Renal cortex interstitium (tissue), 15 donors: ENCODE data around the gene TAF11L6. TPM values are rescaled to one million over a fixed set of nuclear protein-coding genes. Genes with fewer than 3 reads are reported as not detected.
A peak's percentile ranks its signal among the peaks of the same experiment; 100 is the strongest.
"Not testable (repeated sequence)": the region's sequence is repeated elsewhere in the genome, so short reads cannot be mapped to it uniquely, and the experiment has no call there.

Source experiments
- DNase-seq, 11 donors: peaks; one replicate each; pipeline ENCODE4 v3.0.0-alpha.2; 2013; ENCODE audit warnings: low read depth in 9 of 11, low spot score in 4 of 11; ENCODE audit errors: extremely low read depth in 1 of 11
- long read RNA-seq, 16 experiments: transcript quantifications; one replicate each; lab custom pipeline, GENCODE V29; 2026
- polyA plus RNA-seq, 3 donors: library from polyadenylated mRNA; unstranded; fragments of 120-200 nt; gene quantifications; one replicate each; pipeline ENCODE4 v1.2.1, GENCODE V29; 2013; ENCODE audit not compliant: insufficient read length in 3 of 3

The TAF11L6 gene
- not detected for polyA plus RNA-seq
- long read RNA-seq, donor 1, result 0 reads
- long read RNA-seq, donor 2, result 0 reads
- long read RNA-seq, donor 3, result 0 reads
- long read RNA-seq, donor 4, result 0 reads
- long read RNA-seq, donor 5, result 0 reads
- long read RNA-seq, donor 6, result 0 reads
- long read RNA-seq, donor 7, result 0 reads
- long read RNA-seq, donor 8, result 0 reads
- long read RNA-seq, donor 9, result 0 reads
- long read RNA-seq, donor 10, result 0 reads
- long read RNA-seq, donor 11, result 0 reads
- long read RNA-seq, donor 12, result 0 reads
- long read RNA-seq, donor 13, result 0 reads
- long read RNA-seq, donor 14, result 0 reads
- long read RNA-seq, donor 15, result 0 reads
- long read RNA-seq, donor 16, result 0 reads

- DNase-seq, result not testable (repeated sequence)
These were observed at the start of gene TAF11L6 for GRCh38 chr5:17528369-17528768. TSS of gene TAF11L6 (plus strand) at chr5:17528669.

DNA sequence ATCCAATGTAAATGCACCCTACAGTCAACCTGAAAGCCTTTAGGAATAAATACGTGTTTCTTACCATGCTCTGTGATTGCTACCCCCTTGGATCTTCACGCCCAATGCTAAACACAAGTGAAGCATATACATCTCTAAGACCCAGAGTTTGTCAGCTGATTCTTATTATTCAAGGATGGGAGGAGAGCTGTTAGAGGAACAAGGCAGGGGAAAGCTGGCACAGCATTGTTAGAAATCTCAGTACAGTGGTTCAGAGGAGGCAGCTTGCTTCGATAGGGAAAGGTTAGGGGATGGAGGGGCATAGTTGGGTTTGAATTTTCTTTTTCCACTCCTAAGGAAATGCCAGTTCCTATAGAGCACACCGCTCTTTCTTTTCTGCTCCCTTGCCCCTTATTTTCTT lies 47.1 kb upstream of the TAF11L6 start:
- no peak for DNase-seq

GRCh38 chr5:17482790-17483189 lies 45.7 kb upstream of the TAF11L6 start:
- DNase-seq, result no peak

GRCh38 chr5:17486464-17487173 lies 41.9 kb upstream of the TAF11L6 start:
- not testable (repeated sequence) for DNase-seq

GRCh38 chr5:17487174-17487512 lies 41.3 kb upstream of the TAF11L6 start:
- DNase-seq, result no peak

DNA sequence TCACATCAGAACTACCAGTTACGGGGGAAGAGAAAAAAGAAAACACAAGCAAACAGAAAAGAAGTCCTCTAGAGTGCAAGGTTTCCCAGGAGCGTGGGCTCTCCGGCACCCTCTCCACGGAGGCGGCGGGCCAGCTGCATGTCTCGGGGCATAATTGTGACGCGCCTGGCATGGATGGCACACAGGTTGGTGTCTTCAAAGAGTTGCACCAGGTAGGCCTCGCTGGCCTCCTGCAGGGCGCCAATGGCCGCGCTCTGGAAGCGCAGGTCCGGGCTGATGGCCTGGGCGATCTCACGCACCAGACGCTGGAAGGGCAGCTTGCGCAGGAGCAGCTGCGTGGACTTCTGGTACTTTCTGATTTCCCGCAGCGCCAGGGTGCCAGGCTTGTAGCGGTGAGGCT lies 37.2 kb upstream of the TAF11L6 start:
- DNase-seq, result not testable (repeated sequence)

- no peak for DNase-seq
These were observed 35.7 kb upstream of the TAF11L6 start for GRCh38 chr5:17492770-17493169.

DNA sequence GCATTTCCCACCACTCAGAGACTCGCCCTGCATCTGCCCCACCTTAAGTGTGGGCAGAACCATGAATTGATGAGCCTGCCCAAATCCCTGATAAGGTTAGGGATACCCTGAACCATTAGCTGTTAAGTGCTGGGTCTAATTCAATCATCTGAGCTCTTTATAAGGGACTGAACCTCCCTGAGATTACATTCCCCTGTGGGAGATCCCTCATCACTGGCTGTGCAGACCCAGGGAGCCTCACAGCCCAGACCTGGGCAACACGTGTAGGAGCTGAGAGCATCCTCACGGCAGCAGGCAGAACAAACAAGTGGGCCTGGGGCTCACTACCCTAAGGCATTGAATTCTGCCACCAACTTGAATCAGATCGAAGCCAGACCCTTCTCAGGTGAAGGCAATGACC lies 31.0 kb upstream of the TAF11L6 start:
- DNase-seq, result no peak

GRCh38 chr5:17497931-17498330 lies 30.5 kb upstream of the TAF11L6 start, which contains the start of gene TAF11L2:
TSS of gene TAF11L2 (plus strand) at chr5:17498231.
- DNase-seq, result not testable (repeated sequence)

DNA sequence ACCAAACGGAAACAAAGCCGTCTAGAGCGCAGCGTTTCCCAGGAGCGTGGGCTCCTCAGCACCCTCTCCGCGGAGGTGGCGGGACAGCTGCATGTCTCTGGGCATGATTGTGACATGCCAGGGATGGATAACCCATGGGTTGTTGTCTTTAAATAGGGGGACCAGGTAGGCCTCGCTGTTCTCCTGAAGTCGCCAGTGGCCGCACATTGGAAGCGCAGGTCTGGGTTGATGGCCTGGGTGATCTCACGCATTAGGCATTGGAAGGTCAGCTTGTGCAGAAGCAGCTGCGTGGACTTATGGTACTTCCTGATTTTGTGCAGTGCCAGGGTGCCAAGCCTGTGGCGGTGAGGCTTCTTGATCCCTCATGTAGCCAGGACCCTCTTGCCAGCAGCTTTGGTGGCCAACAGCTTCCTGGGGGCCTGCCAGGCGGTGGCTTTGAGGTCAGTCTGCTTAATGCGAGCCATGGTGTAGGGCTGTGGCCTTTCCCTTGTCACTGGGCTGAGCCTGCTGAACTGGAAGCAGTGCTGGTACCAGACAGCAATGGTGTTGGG lies 16.6 kb upstream of the TAF11L6 start:
- DNase-seq, result no peak

DNA sequence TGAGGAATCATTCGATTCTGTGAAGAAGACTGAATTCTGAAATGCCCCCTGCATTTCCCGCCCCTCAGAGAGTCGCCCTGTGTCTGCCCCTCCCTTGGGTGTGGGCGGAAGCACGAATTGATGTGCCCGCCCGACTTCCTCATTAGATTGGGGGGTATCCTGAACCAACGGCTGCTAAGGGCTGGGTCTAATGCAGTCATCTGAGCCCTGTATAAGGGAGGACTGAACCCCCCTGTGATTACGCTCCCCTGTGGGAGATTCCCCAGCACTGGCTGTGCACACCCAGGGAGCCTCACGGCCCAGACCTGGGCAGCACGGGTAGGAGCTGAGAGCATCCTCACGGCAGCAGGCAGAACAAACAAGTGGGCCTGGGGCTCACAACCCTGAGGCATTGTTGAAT lies 10.9 kb upstream of the TAF11L6 start:
- not testable (repeated sequence) for DNase-seq

GRCh38 chr5:17518067-17518466 lies 10.4 kb upstream of the TAF11L6 start, which contains the start of gene TAF11L3:
TSS of gene TAF11L3 (plus strand) at chr5:17518367.
- not testable (repeated sequence) for DNase-seq

- not testable (repeated sequence) for DNase-seq
These were observed 9.0 kb upstream of the TAF11L6 start for GRCh38 chr5:17519508-17519907.

- DNase-seq, result not testable (repeated sequence)
These were observed 7.0 kb upstream of the TAF11L6 start, which contains the start of gene TAF11L4 for GRCh38 chr5:17521501-17521900. TSS of gene TAF11L4 (plus strand) at chr5:17521801.

DNA sequence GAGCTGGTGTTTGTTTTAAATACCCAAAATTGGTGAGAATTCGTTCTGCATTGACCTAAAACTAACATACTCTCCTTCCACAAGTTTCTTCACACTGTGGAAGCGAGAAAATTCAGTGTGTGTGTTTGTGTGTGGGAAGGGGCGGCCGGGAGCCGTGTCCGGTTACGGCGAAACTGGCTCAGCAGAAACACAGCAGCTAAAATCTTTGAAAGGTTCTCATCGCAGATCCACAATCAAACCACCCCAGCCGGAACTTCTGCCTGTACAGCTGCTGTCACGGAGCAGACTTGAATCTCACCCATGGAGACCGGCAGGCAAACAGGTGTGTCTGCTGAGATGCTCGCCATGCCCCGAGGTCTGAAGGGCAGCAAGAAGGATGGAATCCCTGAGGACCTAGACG lies 3.5 kb upstream of the TAF11L6 start, which contains the start of gene TAF11L5:
Gene TAF11L5, plus strand, starts transcription at position 301 of the 400 bp plus-strand sequence.
- not testable (repeated sequence) for DNase-seq

GRCh38 chr5:17526504-17526903 lies 2.0 kb upstream of the TAF11L6 start:
- peak in 1 of 11 donors; percentile 1 for DNase-seq
